Measurements from ENCODE around the gene RTN4. TPM values are rescaled to one million over a fixed set of nuclear protein-coding genes. Genes with fewer than 3 reads are reported as not detected.
"Not testable (repeated sequence)": the region's sequence is repeated elsewhere in the genome, so short reads cannot be mapped to it uniquely, and the experiment has no call there.

Gene RTN4
- polyA plus RNA-seq, 4 donors: 98.1 to 291 (median 158) TPM

- WGBS, 3 donors: 68 to 82% (median 72%) methylated on average over 10 of the region's 10 CpGs
- Histone ChIP-seq H3K36me3 (ENCODE audit: control insufficient read depth in 3 of 3, insufficient read depth in 2 of 3, low read depth in 1 of 3, low read length in 3 of 3) (no peaks in the 10 kb centered on the region), H3K27me3 (ENCODE audit: control insufficient read depth in 3 of 3, insufficient read depth in 3 of 3, low read length in 3 of 3) (no peaks in the 10 kb centered on the region), H3K9me3 (ENCODE audit: control insufficient read depth in 2 of 2, insufficient read depth in 1 of 2, low read depth in 1 of 2, low read length in 1 of 2) (no peaks in the 10 kb centered on the region), H3K4me1 (ENCODE audit: control insufficient read depth in 3 of 3, insufficient read depth in 2 of 3, low read depth in 1 of 3, low read length in 2 of 3) (peaks cover 2 to 24% (median 11%) of the 10 kb centered on the region in 3 donors), H3K27ac (ENCODE audit: low read depth in 1 of 3, low read length in 2 of 3) (peak overlapping the region in 1 of 3 donors; percentile 76), H3K4me3 (ENCODE audit: low read depth in 1 of 3, low read length in 3 of 3) (no peak overlapping the region)
- peak; percentile 48 to 65 for DNase-seq
- FAIRE-seq: no peak
These were observed 46.3 kb downstream of the RTN4 start for GRCh38 chr2:55003706-55004639.

- H3K27me3 ChIP-seq (ENCODE audit: control insufficient read depth in 3 of 3, insufficient read depth in 3 of 3, low read length in 3 of 3): no peaks in the 10 kb centered on the region
- WGBS, 3 donors: 68 to 89% (median 74%) methylated on average over 2 of the region's 2 CpGs
- H3K27ac ChIP-seq (ENCODE audit: low read depth in 1 of 3, low read length in 2 of 3): no peak overlapping the region
- H3K4me3 ChIP-seq (ENCODE audit: low read depth in 1 of 3, low read length in 3 of 3): no peak overlapping the region
- DNase-seq (no peak), FAIRE-seq (no peak)
- no peaks in the 10 kb centered on the region for H3K9me3 ChIP-seq (ENCODE audit: control insufficient read depth in 2 of 2, insufficient read depth in 1 of 2, low read depth in 1 of 2, low read length in 1 of 2)
- H3K36me3 ChIP-seq (ENCODE audit: control insufficient read depth in 3 of 3, insufficient read depth in 2 of 3, low read depth in 1 of 3, low read length in 3 of 3): peaks cover 0 to under 1% (median 0%) of the 10 kb centered on the region in 3 donors
- peaks cover 2 to 16% (median 8%) of the 10 kb centered on the region in 3 donors for H3K4me1 ChIP-seq (ENCODE audit: control insufficient read depth in 3 of 3, insufficient read depth in 2 of 3, low read depth in 1 of 3, low read length in 2 of 3)
These were observed 48.5 kb downstream of the RTN4 start for GRCh38 chr2:55001716-55002115.

- Histone ChIP-seq H3K27ac (ENCODE audit: low read depth in 1 of 3, low read length in 2 of 3) (no peak overlapping the region), H3K9me3 (ENCODE audit: control insufficient read depth in 2 of 2, insufficient read depth in 1 of 2, low read depth in 1 of 2, low read length in 1 of 2) (no peaks in the 10 kb centered on the region), H3K36me3 (ENCODE audit: control insufficient read depth in 3 of 3, insufficient read depth in 2 of 3, low read depth in 1 of 3, low read length in 3 of 3) (peaks cover 0 to 4% (median 0%) of the 10 kb centered on the region in 3 donors), H3K4me3 (ENCODE audit: low read depth in 1 of 3, low read length in 3 of 3) (no peak overlapping the region), H3K4me1 (ENCODE audit: control insufficient read depth in 3 of 3, insufficient read depth in 2 of 3, low read depth in 1 of 3, low read length in 2 of 3) (peaks cover 2 to 13% (median 7%) of the 10 kb centered on the region in 3 donors), H3K27me3 (ENCODE audit: control insufficient read depth in 3 of 3, insufficient read depth in 3 of 3, low read length in 3 of 3) (no peaks in the 10 kb centered on the region)
- DNase-seq: no peak
- WGBS, 3 donors: 71 to 76% (median 73%) methylated on average over 4 of the region's 4 CpGs
- no peak for FAIRE-seq
These were observed 49.9 kb downstream of the RTN4 start for GRCh38 chr2:55000341-55000740.

GRCh38 chr2:54999182-54999581, 51.1 kb downstream of the RTN4 start:
- Histone ChIP-seq H3K4me1 (ENCODE audit: control insufficient read depth in 3 of 3, insufficient read depth in 2 of 3, low read depth in 1 of 3, low read length in 2 of 3) (peaks cover 0 to 7% (median 7%) of the 10 kb centered on the region in 3 donors), H3K4me3 (ENCODE audit: low read depth in 1 of 3, low read length in 3 of 3) (no peak overlapping the region), H3K9me3 (ENCODE audit: control insufficient read depth in 2 of 2, insufficient read depth in 1 of 2, low read depth in 1 of 2, low read length in 1 of 2) (no peaks in the 10 kb centered on the region), H3K27ac (ENCODE audit: low read depth in 1 of 3, low read length in 2 of 3) (no peak overlapping the region), H3K36me3 (ENCODE audit: control insufficient read depth in 3 of 3, insufficient read depth in 2 of 3, low read depth in 1 of 3, low read length in 3 of 3) (peaks cover 0 to 4% (median 0%) of the 10 kb centered on the region in 3 donors), H3K27me3 (ENCODE audit: control insufficient read depth in 3 of 3, insufficient read depth in 3 of 3, low read length in 3 of 3) (no peaks in the 10 kb centered on the region)
- DNase-seq: no peak
- 29 to 40% (median 40%) methylated on average over 3 of the region's 3 CpGs for WGBS, 3 donors
- FAIRE-seq: no peak

GRCh38 chr2:54997826-54998225, 52.4 kb downstream of the RTN4 start:
- FAIRE-seq: no peak

GRCh38 chr2:54995553-54995952, 54.7 kb downstream of the RTN4 start:
- Histone ChIP-seq H3K9me3 (ENCODE audit: control insufficient read depth in 2 of 2, insufficient read depth in 1 of 2, low read depth in 1 of 2, low read length in 1 of 2) (no peaks in the 10 kb centered on the region), H3K4me3 (ENCODE audit: low read depth in 1 of 3, low read length in 3 of 3) (no peak overlapping the region), H3K4me1 (ENCODE audit: control insufficient read depth in 3 of 3, insufficient read depth in 2 of 3, low read depth in 1 of 3, low read length in 2 of 3) (peaks cover 0 to 6% (median 0%) of the 10 kb centered on the region in 3 donors), H3K27ac (ENCODE audit: low read depth in 1 of 3, low read length in 2 of 3) (no peak overlapping the region), H3K36me3 (ENCODE audit: control insufficient read depth in 3 of 3, insufficient read depth in 2 of 3, low read depth in 1 of 3, low read length in 3 of 3) (peaks cover 0 to 4% (median 0%) of the 10 kb centered on the region in 3 donors), H3K27me3 (ENCODE audit: control insufficient read depth in 3 of 3, insufficient read depth in 3 of 3, low read length in 3 of 3) (no peaks in the 10 kb centered on the region)
- 90 to 94% (median 92%) methylated on average over 3 of the region's 3 CpGs for WGBS, 3 donors
- DNase-seq: no peak
- no peak for FAIRE-seq

More at GRCh38 chr2:54997826-54998225, 52.4 kb downstream of the RTN4 start:
- H3K9me3 ChIP-seq (ENCODE audit: control insufficient read depth in 2 of 2, insufficient read depth in 1 of 2, low read depth in 1 of 2, low read length in 1 of 2): no peaks in the 10 kb centered on the region
- no peak overlapping the region for H3K4me3 ChIP-seq (ENCODE audit: low read depth in 1 of 3, low read length in 3 of 3)
- WGBS, 3 donors: 90 to 100% (median 96%) methylated on average over 1 of the region's 1 CpG
- peaks cover 0 to 4% (median 0%) of the 10 kb centered on the region in 3 donors for H3K36me3 ChIP-seq (ENCODE audit: control insufficient read depth in 3 of 3, insufficient read depth in 2 of 3, low read depth in 1 of 3, low read length in 3 of 3)
- DNase-seq: no peak
- H3K27me3 ChIP-seq (ENCODE audit: control insufficient read depth in 3 of 3, insufficient read depth in 3 of 3, low read length in 3 of 3): no peaks in the 10 kb centered on the region
- peaks cover 0 to 6% (median 0%) of the 10 kb centered on the region in 3 donors for H3K4me1 ChIP-seq (ENCODE audit: control insufficient read depth in 3 of 3, insufficient read depth in 2 of 3, low read depth in 1 of 3, low read length in 2 of 3)
- no peak overlapping the region for H3K27ac ChIP-seq (ENCODE audit: low read depth in 1 of 3, low read length in 2 of 3)

GRCh38 chr2:54990694-54991093, 59.6 kb downstream of the RTN4 start:
- DNase-seq; H3K27me3 ChIP-seq (ENCODE audit: control insufficient read depth in 3 of 3, insufficient read depth in 3 of 3, low read length in 3 of 3); FAIRE-seq; H3K36me3 ChIP-seq (ENCODE audit: control insufficient read depth in 3 of 3, insufficient read depth in 2 of 3, low read depth in 1 of 3, low read length in 3 of 3); H3K4me1 ChIP-seq (ENCODE audit: control insufficient read depth in 3 of 3, insufficient read depth in 2 of 3, low read depth in 1 of 3, low read length in 2 of 3); H3K9me3 ChIP-seq (ENCODE audit: control insufficient read depth in 2 of 2, insufficient read depth in 1 of 2, low read depth in 1 of 2, low read length in 1 of 2); H3K27ac ChIP-seq (ENCODE audit: low read depth in 1 of 3, low read length in 2 of 3); H3K4me3 ChIP-seq (ENCODE audit: low read depth in 1 of 3, low read length in 3 of 3): not testable (repeated sequence)
- 96 to 99% (median 97%) methylated on average over 19 of the region's 19 CpGs for WGBS, 3 donors

- 63 to 67% (median 65%) methylated on average over 3 of the region's 3 CpGs for WGBS, 3 donors
- no peaks in the 10 kb centered on the region for H3K27me3 ChIP-seq (ENCODE audit: control insufficient read depth in 3 of 3, insufficient read depth in 3 of 3, low read length in 3 of 3)
- no peaks in the 10 kb centered on the region for H3K9me3 ChIP-seq (ENCODE audit: control insufficient read depth in 2 of 2, insufficient read depth in 1 of 2, low read depth in 1 of 2, low read length in 1 of 2)
- no peak overlapping the region for H3K4me3 ChIP-seq (ENCODE audit: low read depth in 1 of 3, low read length in 3 of 3)
- H3K4me1 ChIP-seq (ENCODE audit: control insufficient read depth in 3 of 3, insufficient read depth in 2 of 3, low read depth in 1 of 3, low read length in 2 of 3): peaks cover 0 to 4% (median 2%) of the 10 kb centered on the region in 3 donors
- no peak overlapping the region for H3K27ac ChIP-seq (ENCODE audit: low read depth in 1 of 3, low read length in 2 of 3)
- peaks cover 0 to 6% (median 2%) of the 10 kb centered on the region in 3 donors for H3K36me3 ChIP-seq (ENCODE audit: control insufficient read depth in 3 of 3, insufficient read depth in 2 of 3, low read depth in 1 of 3, low read length in 3 of 3)
- no peak for DNase-seq
- FAIRE-seq: no peak
These were observed 61.6 kb downstream of the RTN4 start for GRCh38 chr2:54988612-54989011.
